NCI-H1092 (cell line): Measurements from ENCODE around the gene ALKBH4.
"Not testable (repeated sequence)": the region's sequence is repeated elsewhere in the genome, so short reads cannot be mapped to it uniquely, and the experiment has no call there.

Experiments used
- DNase-seq: peaks from one replicate; lab custom pipeline; 2025; lab: John Stamatoyannopoulos, UW

Gene ALKBH4

GRCh38 chr7:102464577-102465280, at the start of gene ALKBH4, which contains the start of gene LRWD1:
ALKBH4 (minus strand) TSS chr7:102464863; CDS start chr7:102464836, 27 bp downstream.
LRWD1 (plus strand) TSS chr7:102464984; CDS start chr7:102465081, 97 bp downstream.
- peak; percentile 92 for DNase-seq

- DNase-seq = not testable (repeated sequence)
Measured at GRCh38 chr7:102512642-102513221, 48.1 kb upstream of the ALKBH4 start.

GRCh38 chr7:102511860-102512522, 47.3 kb upstream of the ALKBH4 start:
- not testable (repeated sequence) for DNase-seq

GRCh38 chr7:102510575-102510974, 45.9 kb upstream of the ALKBH4 start:
- not testable (repeated sequence) for DNase-seq

GRCh38 chr7:102507410-102508088, 42.9 kb upstream of the ALKBH4 start:
- DNase-seq = not testable (repeated sequence)

DNA sequence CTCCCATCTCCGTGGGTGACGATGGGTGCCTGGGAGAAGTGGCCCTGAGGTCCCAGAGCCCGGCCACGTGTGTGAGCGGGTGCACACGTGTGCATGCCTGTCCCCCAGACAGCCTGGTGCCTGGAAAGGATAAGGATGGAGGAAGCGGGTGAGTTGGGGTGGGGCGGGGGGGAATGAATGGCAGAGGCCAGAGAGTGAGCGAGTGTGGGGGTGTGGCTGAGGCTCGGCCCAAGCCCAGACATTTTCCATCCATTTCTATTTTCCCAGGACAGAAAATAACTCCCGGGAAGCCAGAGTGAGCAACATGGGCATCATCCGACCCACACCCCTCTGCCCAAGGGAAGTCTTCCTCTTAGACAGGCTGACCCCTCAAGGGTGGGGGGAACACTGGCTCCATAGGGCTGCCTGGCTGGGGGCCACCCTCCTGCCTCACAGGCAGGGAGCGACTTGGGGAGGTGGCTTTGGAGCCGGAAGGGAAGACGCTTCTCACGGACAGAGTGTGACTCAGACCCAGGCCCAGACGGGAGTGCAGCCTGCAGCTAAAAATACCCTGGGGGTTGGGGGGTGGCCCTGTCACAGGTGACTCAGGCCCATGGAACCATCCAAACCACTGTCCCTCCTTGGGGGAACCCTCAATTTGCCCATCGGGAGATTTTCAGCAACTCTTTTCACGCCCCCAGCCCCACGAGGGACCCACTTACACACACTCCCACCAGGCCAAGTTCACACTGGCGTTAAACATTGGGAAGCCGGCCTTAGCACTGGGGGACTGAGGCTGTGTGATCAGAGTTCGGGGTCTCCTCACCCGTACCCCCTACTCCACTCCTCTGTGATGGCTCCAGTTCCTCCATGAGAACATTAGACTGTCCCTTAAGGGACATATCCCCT, 40.9 kb upstream of the ALKBH4 start:
- DNase-seq = not testable (repeated sequence)

DNA sequence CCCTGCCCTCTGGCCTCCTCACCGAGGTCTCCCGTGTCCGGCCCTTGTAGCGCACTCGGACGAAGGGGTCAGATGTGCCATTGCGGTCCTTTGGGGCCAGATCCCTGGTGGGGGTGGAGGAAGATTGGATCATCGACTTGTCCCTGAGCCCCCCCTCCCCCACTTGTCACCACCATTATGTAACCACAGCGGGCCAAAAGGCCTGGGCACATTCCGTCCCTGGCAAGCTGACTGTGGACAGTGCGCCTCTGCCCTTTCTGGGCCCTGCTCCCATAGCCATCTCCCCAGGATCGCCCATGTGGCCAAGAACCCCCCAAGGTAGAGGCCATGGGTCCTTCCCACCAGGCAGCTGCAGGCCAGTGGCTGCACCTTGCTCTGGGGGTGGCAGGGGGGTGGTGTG, 38.5 kb upstream of the ALKBH4 start:
- not testable (repeated sequence) for DNase-seq

- DNase-seq = not testable (repeated sequence)
Measured at GRCh38 chr7:102498321-102498720, 33.7 kb upstream of the ALKBH4 start.

GRCh38 chr7:102497308-102497707, 32.6 kb upstream of the ALKBH4 start:
- not testable (repeated sequence) for DNase-seq

GRCh38 chr7:102496861-102497260, 32.2 kb upstream of the ALKBH4 start:
- DNase-seq = not testable (repeated sequence)

- not testable (repeated sequence) for DNase-seq
Measured at GRCh38 chr7:102494473-102495149, 29.9 kb upstream of the ALKBH4 start.

DNA sequence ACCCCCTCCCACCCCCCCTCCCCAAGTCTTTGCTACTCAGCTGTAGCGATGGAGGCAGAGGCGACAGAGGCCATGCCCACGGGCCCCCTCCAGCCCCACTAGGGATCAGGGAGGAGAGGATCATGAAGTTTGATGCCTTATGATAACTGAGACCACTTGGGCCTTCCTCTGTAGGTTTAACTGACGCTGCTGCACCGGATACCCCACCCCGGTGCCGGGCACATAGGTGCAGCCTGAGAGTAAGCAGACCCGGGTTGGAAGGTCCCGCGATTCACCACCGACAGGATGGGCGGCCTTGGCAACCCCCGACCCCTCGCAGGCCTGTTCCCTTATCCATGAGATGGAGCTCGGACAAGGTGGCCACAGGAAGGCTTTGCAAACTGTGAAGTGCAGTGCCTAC, 29.4 kb upstream of the ALKBH4 start:
- not testable (repeated sequence) for DNase-seq

GRCh38 chr7:102493220-102493935, 28.7 kb upstream of the ALKBH4 start:
- not testable (repeated sequence) for DNase-seq

- DNase-seq = not testable (repeated sequence)
Measured at GRCh38 chr7:102490529-102491075, 25.9 kb upstream of the ALKBH4 start.

DNA sequence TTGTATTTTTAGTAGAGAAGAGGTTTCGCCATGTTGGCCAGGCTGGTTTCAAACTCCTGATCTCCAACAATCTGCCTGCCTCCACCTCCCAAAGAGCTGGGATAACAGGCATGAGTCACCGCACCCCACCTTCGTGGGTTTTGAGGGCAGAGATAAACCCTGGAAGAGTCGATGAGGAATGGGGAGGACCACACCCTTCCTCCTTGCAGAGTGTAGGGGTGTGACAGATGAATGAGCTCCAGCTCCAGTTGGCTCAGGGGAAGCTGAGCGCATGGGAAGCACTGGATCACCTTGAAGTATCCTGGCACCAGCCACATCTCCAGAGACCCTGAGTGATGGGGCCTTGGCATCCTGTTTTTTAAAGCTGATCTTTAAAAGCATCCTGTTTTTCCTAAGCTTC, 19.7 kb upstream of the ALKBH4 start:
- DNase-seq = not testable (repeated sequence)

- not testable (repeated sequence) for DNase-seq
Measured at GRCh38 chr7:102481962-102482361, 17.3 kb upstream of the ALKBH4 start.

DNA sequence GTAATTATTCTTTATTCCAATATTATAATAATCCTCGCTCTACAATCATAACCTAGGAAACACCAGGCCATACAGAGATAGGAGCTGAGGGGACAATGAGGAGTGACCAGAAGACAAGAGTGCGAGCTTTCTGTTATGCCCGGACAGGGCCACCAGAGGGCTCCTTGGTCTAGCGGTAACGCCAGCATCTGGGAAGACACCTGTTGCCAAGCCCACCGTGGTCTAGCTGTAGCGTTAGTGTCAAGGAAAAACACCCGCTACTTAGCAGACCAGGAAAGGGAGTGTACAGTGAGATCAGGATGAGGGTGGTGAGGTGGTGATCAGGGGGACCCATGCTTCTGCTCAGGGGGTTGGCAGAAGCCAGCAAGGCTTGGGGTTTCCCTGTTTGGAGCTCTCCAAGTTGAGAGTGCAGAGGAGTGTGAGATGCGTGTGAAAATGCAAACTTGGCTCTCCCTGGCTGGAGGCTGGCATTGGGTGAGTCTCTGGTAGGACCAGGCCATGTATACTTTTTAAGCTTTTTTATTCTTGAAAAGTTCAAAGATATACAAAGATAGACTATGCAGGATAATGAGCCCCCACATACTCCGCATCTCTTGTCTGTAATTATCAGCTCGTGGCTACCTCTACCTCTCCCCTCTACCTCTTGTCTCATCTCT, 15.4 kb upstream of the ALKBH4 start:
- DNase-seq = not testable (repeated sequence)

- DNase-seq = not testable (repeated sequence)
Measured at GRCh38 chr7:102479209-102479584, 14.5 kb upstream of the ALKBH4 start.
